Measurements from ENCODE around the gene TTC1.

- no peak for TF ChIP-seq ZNF70 (CRISPR knock-in tag; IDR thresholded peaks at IDR 0.05)
- no peak for TF ChIP-seq RARB (CRISPR knock-in tag; IDR thresholded peaks at IDR 0.05)
These were observed 78.3 kb downstream of the TTC1 start for GRCh38 chr5:160087199-160087598.
